H9 (cell line): ENCODE measurements around the gene KRT77. TPM values are rescaled to one million over a fixed set of nuclear protein-coding genes. Genes with fewer than 3 reads are reported as not detected.

Experiments
- DNase-seq: peaks from one replicate; pipeline ENCODE4 v3.0.0-alpha.2; 2017
- H2AFZ ChIP-seq: one replicate; pipeline ENCODE4 v1.6.1; 2013; ENCODE audit warnings: mild to moderate bottlenecking, low read length, control low read depth, moderate library complexity
- H2AK5ac ChIP-seq: 2 replicates; pipeline ENCODE4 v1.6.1; 2013; ENCODE audit warnings: low read length, control low read depth, mixed read lengths; ENCODE audit not compliant: insufficient read length
- H2BK120ac ChIP-seq: one replicate; pipeline ENCODE4 v1.6.1; 2013; ENCODE audit warnings: low read depth, mild to moderate bottlenecking, low read length, control low read depth, inconsistent platforms; ENCODE audit not compliant: poor library complexity, severe bottlenecking
- H2BK12ac ChIP-seq: 2 replicates; pipeline ENCODE4 v1.6.1; 2013; ENCODE audit warnings: low read length, control low read depth, mixed read lengths, low read depth; ENCODE audit not compliant: insufficient read length
- H2BK15ac ChIP-seq: 2 replicates; pipeline ENCODE4 v1.6.1; 2013; ENCODE audit warnings: low read depth, low read length, control low read depth
- H2BK20ac ChIP-seq: one replicate; pipeline ENCODE4 v1.6.1; 2013; ENCODE audit warnings: low read depth, mild to moderate bottlenecking, low read length, control low read depth, inconsistent platforms; ENCODE audit not compliant: poor library complexity, severe bottlenecking
- H2BK5ac ChIP-seq: 2 replicates; pipeline ENCODE4 v1.6.1; 2013; ENCODE audit warnings: low read length, control low read depth, mixed read lengths; ENCODE audit not compliant: insufficient read length
- H3K14ac ChIP-seq: 2 replicates; pipeline ENCODE4 v1.6.1; 2013; ENCODE audit warnings: low read length, control low read depth; ENCODE audit not compliant: insufficient read depth
- H3K18ac ChIP-seq: 2 replicates; pipeline ENCODE4 v1.6.1; 2013; ENCODE audit warnings: low read depth, mild to moderate bottlenecking, mixed read lengths, low read length, control low read depth; ENCODE audit not compliant: insufficient read length
- H3K23ac ChIP-seq: 2 replicates; pipeline ENCODE4 v1.6.1; 2013; ENCODE audit warnings: low read length, control low read depth, mixed read lengths, low read depth; ENCODE audit not compliant: insufficient read length
- H3K23me2 ChIP-seq: 2 replicates; pipeline ENCODE4 v1.6.1; 2013; ENCODE audit warnings: low read depth, mild to moderate bottlenecking, mixed read lengths, low read length, control low read depth; ENCODE audit not compliant: insufficient read length, poor library complexity, severe bottlenecking
- H3K27ac ChIP-seq: 2 replicates; pipeline ENCODE4 v1.5.1; 2013; ENCODE audit warnings: low read length, control low read depth, mixed read lengths, low read depth; ENCODE audit not compliant: insufficient read length
- H3K27me3 ChIP-seq: 2 replicates; pipeline ENCODE4 v1.6.1; 2013; ENCODE audit warnings: low read length, control low read depth, inconsistent platforms; ENCODE audit not compliant: insufficient read depth
- H3K4ac ChIP-seq: 2 replicates; pipeline ENCODE4 v1.6.1; 2013; ENCODE audit warnings: low read depth, mild to moderate bottlenecking, control low read depth, inconsistent platforms, low read length, moderate library complexity
- H3K4me1 ChIP-seq: 2 replicates; pipeline ENCODE4 v1.6.1; 2013; ENCODE audit warnings: low read length, control low read depth, inconsistent platforms; ENCODE audit not compliant: insufficient read depth
- H3K4me2 ChIP-seq: 2 replicates; pipeline ENCODE4 v1.6.1; 2013; ENCODE audit warnings: low read length, control low read depth, mixed read lengths; ENCODE audit not compliant: insufficient read length, insufficient read depth
- H3K56ac ChIP-seq: 2 replicates; pipeline ENCODE4 v1.6.1; 2013; ENCODE audit warnings: low read depth, mild to moderate bottlenecking, mixed read lengths, low read length, control low read depth; ENCODE audit not compliant: insufficient read length
- H3K79me1 ChIP-seq: 2 replicates; pipeline ENCODE4 v1.6.1; 2013; ENCODE audit warnings: low read depth, mild to moderate bottlenecking, moderate library complexity, low read length, control low read depth, inconsistent platforms; ENCODE audit not compliant: insufficient read depth, poor library complexity, severe bottlenecking
- H3K79me2 ChIP-seq: 2 replicates; pipeline ENCODE4 v1.6.1; 2013; ENCODE audit warnings: low read length, control low read depth, inconsistent platforms; ENCODE audit not compliant: insufficient read depth
- H3K9ac ChIP-seq: 2 replicates; pipeline ENCODE4 v1.6.1; 2013; ENCODE audit warnings: low read length, control low read depth, mixed read lengths; ENCODE audit not compliant: insufficient read length; ENCODE audit errors: extremely low read depth
- H3K9me3 ChIP-seq: one replicate; pipeline ENCODE4 v1.6.1; 2013; ENCODE audit warnings: low read depth, low read length, inconsistent platforms; ENCODE audit not compliant: control insufficient read depth
- H3T11ph ChIP-seq: one replicate; pipeline ENCODE4 v1.6.1; 2013; ENCODE audit warnings: mild to moderate bottlenecking, low read length, control low read depth, inconsistent platforms
- H4K20me1 ChIP-seq: one replicate; pipeline ENCODE4 v1.6.1; 2013; ENCODE audit not compliant: control insufficient read depth, insufficient read length, insufficient read depth
- H4K5ac ChIP-seq: 2 replicates; pipeline ENCODE4 v1.6.1; 2013; ENCODE audit warnings: low read depth, mild to moderate bottlenecking, mixed read lengths, low read length, control low read depth; ENCODE audit not compliant: insufficient read length
- H4K8ac ChIP-seq: replicated peaks from 2 replicates; pipeline ENCODE4 v1.6.1; 2013; ENCODE audit warnings: low read length, control low read depth, mixed read lengths, low read depth; ENCODE audit not compliant: insufficient read length
- H4K91ac ChIP-seq: 2 replicates; pipeline ENCODE4 v1.6.1; 2013; ENCODE audit warnings: low read depth, mild to moderate bottlenecking, moderate library complexity, mixed read lengths, low read length, control low read depth; ENCODE audit not compliant: insufficient read length
- H3K27ac Mint-ChIP-seq, 3 experiments: 2 replicates in 2 of 3; 3 replicates in 1 of 3; pipeline ENCODE4 v1.8.0; 2020 to 2021; ENCODE audit warnings: mixed read lengths in 3 of 3, mild to moderate bottlenecking in 1 of 3, moderate library complexity in 1 of 3
- H3K27me3 Mint-ChIP-seq: 2 replicates; pipeline ENCODE4 v1.8.0; 2021; ENCODE audit warnings: low read depth, mild to moderate bottlenecking, moderate library complexity, mixed read lengths
- H3K36me3 Mint-ChIP-seq, 3 experiments: 2 replicates in 2 of 3; 3 replicates in 1 of 3; pipeline ENCODE4 v1.8.0; 2020 to 2021; ENCODE audit warnings: low read depth in 3 of 3, mixed read lengths in 3 of 3; ENCODE audit not compliant: insufficient read depth in 1 of 3
- H3K4me1 Mint-ChIP-seq, 2 experiments: 2 replicates each; pipeline ENCODE4 v1.8.0; 2020; ENCODE audit warnings: mixed read lengths in 2 of 2
- H3K4me3 Mint-ChIP-seq, 2 experiments: 2 replicates in 1 of 2; 3 replicates in 1 of 2; pipeline ENCODE4 v1.8.0; 2020 to 2021; ENCODE audit warnings: mild to moderate bottlenecking in 2 of 2, mixed read lengths in 2 of 2, moderate library complexity in 1 of 2
- H3K9me3 Mint-ChIP-seq, 2 experiments: 2 replicates in 1 of 2; 3 replicates in 1 of 2; pipeline ENCODE4 v1.8.0; 2020; ENCODE audit warnings: mild to moderate bottlenecking in 2 of 2, mixed read lengths in 2 of 2, moderate library complexity in 1 of 2
- WGBS: extraction: QIAGEN DNeasy Blood & Tissue Kit; methylation state at CpG from one replicate; pipeline ENCODE4 v1.1.7; 2013; ENCODE audit warnings: missing lambda C conversion rate, low lambda C conversion rate, mixed read lengths; ENCODE audit not compliant: insufficient read length; ENCODE audit errors: extremely low coverage; 5-methylcytosine and 5-hydroxymethylcytosine counted together
- total RNA-seq: library from RNA; stranded (reverse); gene quantifications from 2 replicates; pipeline ENCODE4 v1.2.1, GENCODE V29; 2021
- TF ChIP-seq, protein P1 (sequence below): fragments of 200-600 bp; sonication (generic); conservative IDR thresholded peaks from 3 replicates; pipeline ENCODE4 v1.8.0; 2021; ENCODE audit warnings: antibody characterized with exemption, mild to moderate bottlenecking

KRT77 gene
- total RNA-seq, 1 experiment from 2014 or later: not detected

DNA sequence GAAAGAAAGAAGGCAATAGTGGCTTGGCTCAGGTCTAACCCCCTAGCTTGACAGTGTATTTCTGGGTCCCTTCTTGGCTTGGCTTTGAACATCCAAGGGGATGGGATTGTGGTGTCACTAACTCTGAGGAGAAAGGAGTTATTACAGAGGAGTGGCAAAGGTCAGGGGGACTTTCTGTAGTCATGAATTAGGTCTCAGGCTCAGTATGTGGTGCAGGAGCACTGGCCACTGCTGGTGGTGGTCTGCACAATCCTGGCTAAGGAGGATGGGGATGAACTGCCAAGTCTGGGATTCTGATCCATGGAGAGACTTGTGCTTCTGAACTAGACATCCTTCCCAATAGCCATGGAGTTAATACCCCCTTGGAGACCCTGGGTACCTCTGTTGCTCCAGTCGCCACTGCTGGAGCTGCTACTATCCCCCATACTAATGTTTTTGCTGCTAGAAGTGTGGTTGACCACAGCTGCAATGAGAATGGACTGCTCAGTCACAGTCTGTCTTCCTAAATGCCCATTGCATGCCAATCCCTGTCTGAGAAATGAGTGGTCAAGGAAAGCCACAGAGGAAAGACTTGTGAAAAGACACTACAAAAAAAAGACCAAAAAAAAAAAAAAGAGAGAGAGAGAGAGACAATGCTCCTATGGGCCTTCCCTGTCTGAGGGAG is 41.3 kb upstream of the KRT77 start:
- Histone ChIP-seq H3K79me1 (no peaks in the 10 kb centered on the region), H3K14ac (no peak overlapping the region), H4K91ac (no peak overlapping the region), H2BK120ac (no peak overlapping the region), H3K23me2 (no peaks in the 10 kb centered on the region), H3K27ac (no peak overlapping the region), H4K8ac (no peak overlapping the region), H3K4ac (no peak overlapping the region), H2BK15ac (no peak overlapping the region), H3T11ph (no peak overlapping the region), H3K4me2 (no peak overlapping the region), H2BK12ac (no peak overlapping the region), H3K23ac (no peak overlapping the region), H2BK20ac (no peak overlapping the region), H3K27me3 (no peaks in the 10 kb centered on the region), H2BK5ac (no peak overlapping the region), H3K18ac (no peak overlapping the region), H3K4me1 (no peaks in the 10 kb centered on the region), H3K9ac (no peak overlapping the region), H3K56ac (no peak overlapping the region), H2AK5ac (no peak overlapping the region), H3K9me3 (no peaks in the 10 kb centered on the region), H2AFZ (no peak overlapping the region), H4K5ac (no peak overlapping the region), H4K20me1 (no peaks in the 10 kb centered on the region), H3K79me2 (no peaks in the 10 kb centered on the region)
- no CpG with 5 or more reads among the region's 1 CpG for WGBS
- H3K4me1 Mint-ChIP-seq: peaks cover 4% of the 10 kb centered on the region in 2 experiments; a peak in 3 of 4 replicates
- no peak overlapping the region for H3K27ac Mint-ChIP-seq
- H3K9me3 Mint-ChIP-seq: no peaks in the 10 kb centered on the region
- DNase-seq: no peak
- no peaks in the 10 kb centered on the region for H3K36me3 Mint-ChIP-seq
- no peak overlapping the region for H3K4me3 Mint-ChIP-seq
- peaks cover 61% of the 10 kb centered on the region for H3K27me3 Mint-ChIP-seq
- TF ChIP-seq, protein P1, sequence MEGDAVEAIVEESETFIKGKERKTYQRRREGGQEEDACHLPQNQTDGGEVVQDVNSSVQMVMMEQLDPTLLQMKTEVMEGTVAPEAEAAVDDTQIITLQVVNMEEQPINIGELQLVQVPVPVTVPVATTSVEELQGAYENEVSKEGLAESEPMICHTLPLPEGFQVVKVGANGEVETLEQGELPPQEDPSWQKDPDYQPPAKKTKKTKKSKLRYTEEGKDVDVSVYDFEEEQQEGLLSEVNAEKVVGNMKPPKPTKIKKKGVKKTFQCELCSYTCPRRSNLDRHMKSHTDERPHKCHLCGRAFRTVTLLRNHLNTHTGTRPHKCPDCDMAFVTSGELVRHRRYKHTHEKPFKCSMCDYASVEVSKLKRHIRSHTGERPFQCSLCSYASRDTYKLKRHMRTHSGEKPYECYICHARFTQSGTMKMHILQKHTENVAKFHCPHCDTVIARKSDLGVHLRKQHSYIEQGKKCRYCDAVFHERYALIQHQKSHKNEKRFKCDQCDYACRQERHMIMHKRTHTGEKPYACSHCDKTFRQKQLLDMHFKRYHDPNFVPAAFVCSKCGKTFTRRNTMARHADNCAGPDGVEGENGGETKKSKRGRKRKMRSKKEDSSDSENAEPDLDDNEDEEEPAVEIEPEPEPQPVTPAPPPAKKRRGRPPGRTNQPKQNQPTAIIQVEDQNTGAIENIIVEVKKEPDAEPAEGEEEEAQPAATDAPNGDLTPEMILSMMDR: no peak
